Mucosa of gallbladder (tissue), 1 donor: ENCODE measurements around the gene PTPRM. TPM values are rescaled to one million over a fixed set of nuclear protein-coding genes. Genes with fewer than 3 reads are reported as not detected.
A peak's percentile ranks its signal among the peaks of the same experiment; 100 is the strongest.
"Not testable (repeated sequence)": the region's sequence is repeated elsewhere in the genome, so short reads cannot be mapped to it uniquely, and the experiment has no call there.

Source experiments
- DNase-seq: peaks from one replicate; pipeline ENCODE4 v3.0.0-alpha.2; 2020; ENCODE audit warnings: low spot score
- total RNA-seq: library from RNA; stranded (reverse); gene quantifications from one replicate; pipeline ENCODE4 v1.2.1, GENCODE V29; 2021
- donor health status: DM: no; HTN: no; CAD: no.

The PTPRM gene
- total RNA-seq, 1 donor from 2014 or later, result 61.5 TPM

- no peak for DNase-seq
Observed at GRCh38 chr18:7726522-7726921, 159.4 kb downstream of the PTPRM start.

- DNase-seq, result no peak
Observed at GRCh38 chr18:7727361-7728076, 160.4 kb downstream of the PTPRM start.

GRCh38 chr18:7728297-7728696 is 161.2 kb downstream of the PTPRM start:
- DNase-seq, result no peak

GRCh38 chr18:7729868-7730267 is 162.8 kb downstream of the PTPRM start:
- DNase-seq, result no peak

GRCh38 chr18:7730682-7731081 is 163.6 kb downstream of the PTPRM start:
- DNase-seq, result no peak

GRCh38 chr18:7733642-7734041 is 166.5 kb downstream of the PTPRM start:
- no peak for DNase-seq

- DNase-seq, result no peak
Observed at GRCh38 chr18:7735196-7735595, 168.1 kb downstream of the PTPRM start.

- DNase-seq, result peak; percentile 25
Observed at GRCh38 chr18:7735626-7736175, 168.6 kb downstream of the PTPRM start.

- DNase-seq, result not testable (repeated sequence)
Observed at GRCh38 chr18:7736526-7736925, 169.4 kb downstream of the PTPRM start.

- no peak for DNase-seq
Observed at GRCh38 chr18:7737550-7737949, 170.4 kb downstream of the PTPRM start.

GRCh38 chr18:7740821-7741220 is 173.7 kb downstream of the PTPRM start:
- DNase-seq, result no peak

- DNase-seq, result no peak
Observed at GRCh38 chr18:7741640-7742039, 174.5 kb downstream of the PTPRM start.

GRCh38 chr18:7742224-7742623 is 175.1 kb downstream of the PTPRM start:
- no peak for DNase-seq

GRCh38 chr18:7743256-7743655 is 176.1 kb downstream of the PTPRM start:
- no peak for DNase-seq

- DNase-seq, result no peak
Observed at GRCh38 chr18:7746106-7746505, 179.0 kb downstream of the PTPRM start.

- no peak for DNase-seq
Observed at GRCh38 chr18:7748251-7749007, 181.3 kb downstream of the PTPRM start.

GRCh38 chr18:7749008-7749405 is 181.9 kb downstream of the PTPRM start:
- no peak for DNase-seq

GRCh38 chr18:7749510-7749981 is 182.4 kb downstream of the PTPRM start:
- DNase-seq, result no peak

- no peak for DNase-seq
Observed at GRCh38 chr18:7750095-7750663, 183.1 kb downstream of the PTPRM start.

GRCh38 chr18:7750966-7751365 is 183.8 kb downstream of the PTPRM start:
- DNase-seq, result no peak

- DNase-seq, result no peak
Observed at GRCh38 chr18:7754258-7754657, 187.1 kb downstream of the PTPRM start.

- peak; percentile 67 for DNase-seq
Observed at GRCh38 chr18:7754725-7755181, 187.6 kb downstream of the PTPRM start.
